WI38 (cell line): ENCODE results near the gene USPL1.

Experiments used
- H3K4me3 ChIP-seq: 2 replicates; pipeline ENCODE4 v1.5.1; 2011; ENCODE audit warnings: low read depth, mild to moderate bottlenecking, control low read depth, low read length
- CTCF ChIP-seq: IDR thresholded peaks from 2 replicates; pipeline ENCODE4 v1.5.1; 2012; ENCODE audit warnings: low read depth, mild to moderate bottlenecking, control low read depth, low read length

USPL1 gene

GRCh38 chr13:30685320-30685859, 67.7 kb downstream of the USPL1 start:
- no peak for TF ChIP-seq CTCF
- H3K4me3 ChIP-seq: no peak overlapping the region

GRCh38 chr13:30685987-30686386, 68.3 kb downstream of the USPL1 start:
- TF ChIP-seq CTCF: no peak
- H3K4me3 ChIP-seq: no peak overlapping the region

- TF ChIP-seq CTCF: no peak
- no peak overlapping the region for H3K4me3 ChIP-seq
Measured at GRCh38 chr13:30687601-30688000, 69.9 kb downstream of the USPL1 start.

GRCh38 chr13:30689752-30690151, 72.0 kb downstream of the USPL1 start:
- TF ChIP-seq CTCF: no peak
- H3K4me3 ChIP-seq: peak overlapping the region; percentile 52; the same call in 1 of the 2 replicates

GRCh38 chr13:30690282-30691188, 72.8 kb downstream of the USPL1 start:
- peak overlapping the region; percentile 52 for H3K4me3 ChIP-seq
- TF ChIP-seq CTCF: no peak

GRCh38 chr13:30692113-30692512, 74.4 kb downstream of the USPL1 start:
- H3K4me3 ChIP-seq: no peak overlapping the region
- TF ChIP-seq CTCF: no peak
